HEK293T (cell line): ENCODE measurements around the gene LYRM4.

ENCODE experiments used
- CTCF ChIA-PET: fragments of 350-600 bp; formaldehyde crosslinking; extraction: SDS; loops from one replicate; lab custom pipeline; 2021; ENCODE audit warnings: antibody characterized with exemption, inconsistent platforms; lab: Yijun Ruan, JAX
- POLR2A ChIA-PET: fragments of 350-600 bp; formaldehyde crosslinking; extraction: SDS; loops from one replicate; lab custom pipeline; 2020; ENCODE audit warnings: antibody characterized with exemption, inconsistent platforms; lab: Yijun Ruan, JAX
- DNase-seq: peaks from one replicate; pipeline ENCODE4 v3.0.0; 2012; ENCODE audit warnings: mixed read lengths; ENCODE audit errors: extremely low spot score
- ARNT ChIP-seq: fragments of 450-650 bp; IDR thresholded peaks from 2 replicates; pipeline ENCODE4 v1.6.1; 2017; ENCODE audit warnings: mild to moderate bottlenecking
- BHLHE40 ChIP-seq: fragments of 450-650 bp; IDR thresholded peaks from 2 replicates; pipeline ENCODE4 v1.6.1; 2016; ENCODE audit warnings: mild to moderate bottlenecking, moderate library complexity, borderline replicate concordance
- CTBP1 ChIP-seq: fragments of 450-650 bp; IDR thresholded peaks from 2 replicates; pipeline ENCODE4 v1.6.1; 2016; ENCODE audit warnings: borderline replicate concordance
- ELF4 ChIP-seq: fragments of 450-650 bp; IDR thresholded peaks from 2 replicates; pipeline ENCODE4 v1.6.1; 2017; ENCODE audit warnings: antibody characterized with exemption
- FOXA1 ChIP-seq: fragments of 450-650 bp; IDR thresholded peaks from 2 replicates; pipeline ENCODE4 v1.6.1; 2016; ENCODE audit warnings: mild to moderate bottlenecking
- FOXK2 ChIP-seq: fragments of 450-650 bp; IDR thresholded peaks from 2 replicates; pipeline ENCODE4 v1.6.1; 2016; ENCODE audit warnings: mild to moderate bottlenecking
- FOXM1 ChIP-seq: fragments of 450-650 bp; IDR thresholded peaks from 2 replicates; pipeline ENCODE4 v1.6.1; 2017; ENCODE audit warnings: mild to moderate bottlenecking, borderline replicate concordance
- HDGF ChIP-seq: fragments of 450-650 bp; IDR thresholded peaks from 2 replicates; pipeline ENCODE4 v1.6.1; 2017; ENCODE audit warnings: antibody characterized with exemption, borderline replicate concordance
- L3MBTL2 ChIP-seq: fragments of 450-650 bp; conservative IDR thresholded peaks from 2 replicates; pipeline ENCODE4 v1.6.1; 2016; ENCODE audit warnings: mild to moderate bottlenecking
- LEF1 ChIP-seq: fragments of 450-650 bp; IDR thresholded peaks from 2 replicates; pipeline ENCODE4 v1.6.1; 2017; ENCODE audit warnings: mild to moderate bottlenecking, borderline replicate concordance
- NFRKB ChIP-seq: fragments of 450-650 bp; IDR thresholded peaks from 2 replicates; pipeline ENCODE4 v1.6.1; 2016; ENCODE audit warnings: mild to moderate bottlenecking, moderate library complexity
- PKNOX1 ChIP-seq: fragments of 450-650 bp; IDR thresholded peaks from 2 replicates; pipeline ENCODE4 v1.6.1; 2016
- SP1 ChIP-seq: fragments of 450-650 bp; IDR thresholded peaks from 2 replicates; pipeline ENCODE4 v1.6.1; 2017
- SUZ12 ChIP-seq: fragments of 450-650 bp; IDR thresholded peaks from 2 replicates; pipeline ENCODE4 v1.6.1; 2016; ENCODE audit warnings: mild to moderate bottlenecking
- TARDBP ChIP-seq: fragments of 450-650 bp; IDR thresholded peaks from 2 replicates; pipeline ENCODE4 v1.6.1; 2016
- ZNF384 ChIP-seq: fragments of 450-650 bp; IDR thresholded peaks from 2 replicates; pipeline ENCODE4 v1.6.1; 2016

Gene LYRM4

DNA sequence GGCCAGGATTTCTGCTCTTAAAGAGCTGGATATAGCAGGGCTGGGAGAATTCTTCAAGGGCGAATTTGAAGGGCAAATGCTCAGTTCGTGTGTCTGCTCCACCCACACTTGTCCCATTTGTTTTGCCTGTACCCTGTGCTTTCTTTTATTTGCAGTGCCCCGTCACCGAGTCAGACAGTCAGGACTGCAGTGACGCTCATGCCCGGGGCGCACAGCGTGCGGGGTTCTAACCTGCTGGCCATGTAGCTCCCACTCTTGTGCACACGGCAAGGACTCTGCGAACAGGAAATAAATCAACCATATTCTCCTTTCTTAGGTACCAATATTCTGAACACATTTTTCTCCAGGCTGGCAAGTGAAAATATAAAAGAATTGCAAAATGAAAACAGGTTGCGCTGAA lies 17.7 kb downstream of the LYRM4 start:
- no peak for DNase-seq
- POLR2A ChIA-PET, result no interaction called here
- CTCF ChIA-PET, result interaction anchor here (0.6 kb wide), 1 partner anchor 22 kb away, joined by 3 read pairs; no protein-coding TSS in a partner anchor

GRCh38 chr6:5241252-5241651 lies 19.5 kb downstream of the LYRM4 start:
- TF ChIP-seq HDGF, result no peak
- TF ChIP-seq NFRKB, result no peak
- TF ChIP-seq FOXA1, result no peak
- TF ChIP-seq FOXM1, result no peak
- no peak for TF ChIP-seq L3MBTL2
- no peak for TF ChIP-seq CTBP1
- no peak for TF ChIP-seq SP1
- TF ChIP-seq ZNF384, result no peak
- no peak for TF ChIP-seq ARNT
- no peak for TF ChIP-seq LEF1
- no peak for TF ChIP-seq PKNOX1
- TF ChIP-seq TARDBP, result no peak
- no peak for TF ChIP-seq FOXK2
- TF ChIP-seq SUZ12, result no peak
- ChIA-PET POLR2A (no interaction called here), CTCF (no interaction called here)
- no peak for DNase-seq

More for the DNA sequence above, 17.7 kb downstream of the LYRM4 start:
- no peak for TF ChIP-seq SP1
- no peak for TF ChIP-seq FOXA1
- TF ChIP-seq ELF4, result no peak
- TF ChIP-seq TARDBP, result no peak
- no peak for TF ChIP-seq FOXK2
- TF ChIP-seq BHLHE40, result no peak
- TF ChIP-seq SUZ12, result no peak
- TF ChIP-seq ZNF384, result no peak
- no peak for TF ChIP-seq NFRKB
- TF ChIP-seq CTBP1, result no peak

GRCh38 chr6:5238336-5238735 lies 22.4 kb downstream of the LYRM4 start:
- no peak for DNase-seq
- TF ChIP-seq FOXK2, result no peak
- no peak for TF ChIP-seq FOXA1
- TF ChIP-seq TARDBP, result no peak
- no peak for TF ChIP-seq L3MBTL2
- TF ChIP-seq BHLHE40, result no peak
- TF ChIP-seq NFRKB, result no peak
- POLR2A ChIA-PET, result no interaction called here
- CTCF ChIA-PET, result no interaction called here

DNA sequence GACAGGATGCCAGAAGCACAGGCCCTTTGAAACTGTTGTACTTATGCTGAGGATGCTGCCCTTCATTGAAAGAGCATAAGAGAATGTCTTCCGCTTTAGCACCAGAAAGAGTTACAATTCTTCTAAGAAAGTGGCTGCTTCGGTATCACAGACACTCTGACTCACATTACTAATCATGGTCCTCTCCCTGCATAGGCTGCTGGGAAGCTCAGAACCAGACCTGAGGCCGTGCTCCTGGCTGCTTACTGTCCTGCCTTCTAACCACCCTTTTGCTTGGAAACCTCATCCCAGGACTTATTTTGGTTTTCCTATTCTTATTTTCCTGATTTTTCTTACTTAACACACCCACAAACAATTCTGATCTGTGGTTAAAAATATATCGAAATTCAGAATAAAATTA lies 22.9 kb downstream of the LYRM4 start:
- DNase-seq, result no peak
- CTCF ChIA-PET, result no interaction called here
- TF ChIP-seq SP1 (no peak), TARDBP (no peak), NFRKB (no peak), CTBP1 (no peak), FOXA1 (no peak)
- POLR2A ChIA-PET, result no interaction called here

DNA sequence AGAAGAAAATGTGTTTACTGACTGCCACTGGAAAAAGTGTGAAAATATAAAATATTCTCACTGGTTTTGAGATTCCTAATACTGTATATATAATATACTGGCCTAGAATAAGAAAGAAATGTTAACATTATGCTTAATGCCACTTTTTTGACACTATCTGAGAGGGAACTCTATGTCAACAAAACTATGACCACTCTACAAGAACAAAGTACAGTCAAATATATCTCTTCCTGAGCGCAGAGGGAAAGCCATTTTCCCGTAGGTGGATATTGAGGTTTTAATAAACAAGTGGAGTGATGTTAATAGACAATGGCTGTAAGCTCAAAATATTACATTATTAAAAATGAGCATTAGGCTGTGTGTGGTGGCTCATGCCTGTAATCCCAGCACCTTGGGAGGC lies 24.9 kb downstream of the LYRM4 start:
- POLR2A ChIA-PET, result no interaction called here
- CTCF ChIA-PET, result no interaction called here
- no peak for DNase-seq
- TF ChIP-seq NFRKB, result no peak
- no peak for TF ChIP-seq LEF1
- TF ChIP-seq CTBP1, result no peak
- no peak for TF ChIP-seq ZNF384
- TF ChIP-seq SUZ12, result no peak
- no peak for TF ChIP-seq FOXK2
- no peak for TF ChIP-seq FOXM1

- no peak for DNase-seq
- ChIA-PET POLR2A (no interaction called here), CTCF (no interaction called here)
- no peak for TF ChIP-seq ARNT
- TF ChIP-seq FOXA1, result no peak
- TF ChIP-seq CTBP1, result no peak
- TF ChIP-seq L3MBTL2, result no peak
- no peak for TF ChIP-seq BHLHE40
- TF ChIP-seq FOXM1, result no peak
- TF ChIP-seq FOXK2, result no peak
- TF ChIP-seq PKNOX1, result no peak
- TF ChIP-seq ELF4, result no peak
- no peak for TF ChIP-seq LEF1
- no peak for TF ChIP-seq NFRKB
- no peak for TF ChIP-seq ZNF384
- no peak for TF ChIP-seq TARDBP
- TF ChIP-seq SP1, result no peak
- no peak for TF ChIP-seq HDGF
These were observed 25.9 kb downstream of the LYRM4 start for GRCh38 chr6:5234874-5235273.

DNA sequence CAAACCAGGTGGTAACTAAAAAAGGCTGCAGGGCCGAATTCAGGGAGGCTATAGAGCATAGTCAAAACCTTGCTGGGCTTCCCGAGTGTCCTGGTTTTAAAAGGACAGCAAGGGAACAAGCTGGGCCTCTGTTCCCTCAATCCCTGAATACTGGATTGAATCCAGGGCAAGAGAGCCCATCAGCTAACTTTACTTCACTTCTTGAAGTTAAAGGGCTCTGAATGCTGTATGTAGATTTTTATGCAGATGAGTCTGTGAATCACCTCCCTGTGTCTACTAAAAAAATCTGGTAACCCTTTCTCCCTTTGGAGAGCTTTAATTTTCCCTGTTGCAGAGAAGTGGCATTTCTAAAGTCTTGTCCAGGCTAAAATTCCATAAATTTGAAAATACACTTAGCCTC lies 29.5 kb downstream of the LYRM4 start:
- POLR2A ChIA-PET, result no interaction called here
- DNase-seq, result no peak
- CTCF ChIA-PET, result no interaction called here
- no peak for TF ChIP-seq LEF1

- no peak for TF ChIP-seq CTBP1
- TF ChIP-seq TARDBP, result no peak
- TF ChIP-seq FOXM1, result no peak
- TF ChIP-seq SP1, result no peak
- TF ChIP-seq ZNF384, result no peak
- CTCF ChIA-PET, result interaction anchor here (0.6 to 1.0 kb wide), 2 partner anchors 241 to 671 kb away, joined by 3 to 4 read pairs; no protein-coding TSS in a partner anchor
- POLR2A ChIA-PET, result no interaction called here
- no peak for DNase-seq
These were observed 30.7 kb downstream of the LYRM4 start for GRCh38 chr6:5230081-5230480.
